SK-N-SH (cell line): ENCODE results near the gene DNPH1. TPM values are rescaled to one million over a fixed set of nuclear protein-coding genes. Genes with fewer than 3 reads are reported as not detected.

Experiments used
- CTCF ChIA-PET: fragments of 300-600, 350-600 bp; formaldehyde crosslinking; extraction: SDS; loops from one replicate; lab custom pipeline; 2021; lab: Yijun Ruan, JAX
- POLR2A ChIA-PET: fragments of 350-600 bp; sonication (Branson Sonifier 250); formaldehyde crosslinking; extraction: SDS; loops from one replicate; lab custom pipeline; 2020; ENCODE audit warnings: antibody characterized with exemption, inconsistent platforms; lab: Yijun Ruan, JAX
- DNase-seq: peaks from one replicate; pipeline ENCODE4 v3.0.0; 2012
- H2AFZ ChIP-seq: fragments of 200-600 bp; sonication (generic); 2 replicates; pipeline ENCODE4 v1.8.1; 2016; ENCODE audit warnings: antibody characterized with exemption, mild to moderate bottlenecking, low read depth
- H3F3A ChIP-seq: fragments of 200-600 bp; sonication (generic); replicated peaks from 2 replicates; pipeline ENCODE3; 2016; ENCODE audit warnings: antibody characterized with exemption, mild to moderate bottlenecking; ENCODE audit not compliant: insufficient read depth
- H3K27ac ChIP-seq, 2 experiments: fragments of 200-500 bp in 1 of 2; fragments of 200-600 bp in 1 of 2; sonication (Bioruptor generic) in 1 of 2; sonication (generic), shearing (Covaris generic) in 1 of 2; 2 replicates each; pipeline versions ENCODE4 v1.5.1 to v1.6.1; 2014 to 2016; ENCODE audit warnings: low read depth in 2 of 2, inconsistent platforms in 1 of 2, low read length in 1 of 2, mild to moderate bottlenecking in 1 of 2, mixed read lengths in 1 of 2
- H3K27me3 ChIP-seq: fragments of 200-600 bp; sonication (generic), shearing (Covaris generic); 2 replicates; pipeline ENCODE4 v1.6.1; 2016; ENCODE audit warnings: mixed run types; ENCODE audit not compliant: insufficient read depth
- H3K36me3 ChIP-seq, 2 experiments: fragments of 200-500 bp in 1 of 2; fragments of 200-600 bp in 1 of 2; sonication (Bioruptor generic) in 1 of 2; sonication (generic) in 1 of 2; replicated peaks in 1 of 2; 2 replicates each; pipeline versions ENCODE3 to v1.5.1; 2014 to 2016; ENCODE audit warnings: low read length in 1 of 2, mild to moderate bottlenecking in 1 of 2; ENCODE audit not compliant: insufficient read depth in 2 of 2, control insufficient read depth in 1 of 2
- H3K4me1 ChIP-seq, 2 experiments: fragments of 200-500 bp in 1 of 2; fragments of 200-600 bp in 1 of 2; sonication (Bioruptor generic) in 1 of 2; sonication (generic), shearing (Covaris generic) in 1 of 2; 2 replicates each; pipeline versions ENCODE4 v1.5.1 to v1.6.1; 2014 to 2016; ENCODE audit warnings: low read depth in 1 of 2, low read length in 1 of 2, mixed run types in 1 of 2; ENCODE audit not compliant: insufficient read depth in 2 of 2, control insufficient read depth in 1 of 2
- H3K4me2 ChIP-seq: fragments of 200-600 bp; sonication (generic), shearing (Covaris generic); 2 replicates; pipeline ENCODE4 v1.6.1; 2017; ENCODE audit warnings: mixed run types
- H3K4me3 ChIP-seq, 2 experiments: fragments of 200-500 bp in 1 of 2; fragments of 200-600 bp in 1 of 2; sonication (Bioruptor generic) in 1 of 2; sonication (generic), shearing (Covaris generic) in 1 of 2; 2 replicates each; pipeline versions ENCODE4 v1.5.1 to v1.8.1; 2014 to 2016; ENCODE audit warnings: low read depth in 2 of 2, inconsistent platforms in 1 of 2, low read length in 1 of 2, mild to moderate bottlenecking in 1 of 2, mixed read lengths in 1 of 2, moderate library complexity in 1 of 2
- H3K79me2 ChIP-seq: fragments of 200-600 bp; sonication (generic); 2 replicates; pipeline ENCODE4 v1.8.1; 2017; ENCODE audit warnings: mild to moderate bottlenecking; ENCODE audit not compliant: insufficient read depth
- H3K9ac ChIP-seq: fragments of 200-600 bp; sonication (generic); 2 replicates; pipeline ENCODE4 v1.6.1; 2017; ENCODE audit warnings: mixed run types
- H3K9me2 ChIP-seq: fragments of 200-600 bp; sonication (generic); 2 replicates; pipeline ENCODE4 v1.6.1; 2017; ENCODE audit warnings: mixed run types
- H3K9me3 ChIP-seq: fragments of 200-600 bp; sonication (generic); 2 replicates; pipeline ENCODE4 v1.6.1; 2017; ENCODE audit warnings: mixed run types, mild to moderate bottlenecking, moderate library complexity
- H4K20me1 ChIP-seq: fragments of 200-600 bp; sonication (generic); 2 replicates; pipeline ENCODE4 v1.6.1; 2017; ENCODE audit warnings: mild to moderate bottlenecking, mixed run types; ENCODE audit not compliant: insufficient read depth
- CHD2 ChIP-seq: fragments of 150-350 bp; IDR thresholded peaks from 2 replicates; pipeline ENCODE4 v1.6.1; 2018; ENCODE audit warnings: low read length; ENCODE audit not compliant: partially characterized antibody
- EP300 ChIP-seq, 2 experiments: IDR thresholded peaks; 2 replicates each; pipeline versions ENCODE4 v1.4.0 to v1.6.1; 2012; ENCODE audit warnings: borderline replicate concordance in 1 of 2, low read depth in 1 of 2, low read length in 1 of 2
- EZH2phosphoT487 ChIP-seq: fragments of 200-600 bp; sonication (generic); IDR thresholded peaks from 2 replicates; pipeline ENCODE4 v1.6.1; 2017; ENCODE audit warnings: low read depth, mixed run types, mild to moderate bottlenecking, antibody characterized with exemption, moderate library complexity, borderline replicate concordance
- FOXJ3 ChIP-seq: sonication (generic); formaldehyde crosslinking; IDR thresholded peaks from 2 replicates; pipeline ENCODE4 v1.5.1; 2020; ENCODE audit warnings: mild to moderate bottlenecking, missing genetic modification reagents
- FOXM1 ChIP-seq: IDR thresholded peaks from 2 replicates; pipeline ENCODE4 v1.4.0; 2012; ENCODE audit warnings: low read depth, mild to moderate bottlenecking
- GABPA ChIP-seq: IDR thresholded peaks from 2 replicates; pipeline ENCODE4 v1.4.0; 2012; ENCODE audit warnings: low read depth, mild to moderate bottlenecking
- GATA2 ChIP-seq: sonication (generic); formaldehyde crosslinking; IDR thresholded peaks from 2 replicates; pipeline ENCODE4 v1.5.0; 2020; ENCODE audit warnings: mild to moderate bottlenecking, missing genetic modification reagents
- JUND ChIP-seq: IDR thresholded peaks from 2 replicates; pipeline ENCODE4 v1.4.0; 2012
- MAX ChIP-seq: IDR thresholded peaks from 2 replicates; pipeline ENCODE4 v1.4.0; 2012; ENCODE audit warnings: low read depth
- MEF2A ChIP-seq: IDR thresholded peaks from 2 replicates; pipeline ENCODE4 v1.4.0; 2012; ENCODE audit warnings: low read depth, borderline replicate concordance
- MXI1 ChIP-seq: IDR thresholded peaks from 2 replicates; pipeline ENCODE4 v1.6.1; 2012; ENCODE audit warnings: mild to moderate bottlenecking, low read depth, low read length, improper control_type of control experiment
- NFIC ChIP-seq: IDR thresholded peaks from 2 replicates; pipeline ENCODE4 v1.4.0; 2012; ENCODE audit warnings: borderline replicate concordance
- RCOR1 ChIP-seq: fragments of 150-350 bp; IDR thresholded peaks from 2 replicates; pipeline ENCODE4 v1.6.1; 2017; ENCODE audit warnings: antibody characterized with exemption, low read length
- RXRA ChIP-seq: IDR thresholded peaks from 2 replicates; pipeline ENCODE4 v1.4.0; 2012; ENCODE audit warnings: low read depth, mild to moderate bottlenecking, borderline replicate concordance
- SIN3A ChIP-seq: IDR thresholded peaks from 2 replicates; pipeline ENCODE4 v1.6.1; 2012; ENCODE audit warnings: low read depth, mild to moderate bottlenecking, low read length, moderate library complexity, borderline replicate concordance
- SMC3 ChIP-seq: IDR thresholded peaks from 2 replicates; pipeline ENCODE4 v1.6.1; 2012; ENCODE audit warnings: low read depth, low read length, improper control_type of control experiment
- TEAD4 ChIP-seq: IDR thresholded peaks from 2 replicates; pipeline ENCODE4 v1.4.0; 2012; ENCODE audit warnings: mild to moderate bottlenecking, borderline replicate concordance; ENCODE audit not compliant: insufficient read depth
- USF1 ChIP-seq: IDR thresholded peaks from 2 replicates; pipeline ENCODE4 v1.4.0; 2012; ENCODE audit warnings: low read depth, borderline replicate concordance
- USF2 ChIP-seq: fragments of 150-350 bp; IDR thresholded peaks from 2 replicates; pipeline ENCODE4 v1.6.1; 2017; ENCODE audit warnings: antibody characterized with exemption, low read length, low read depth, borderline replicate concordance
- YY1 ChIP-seq: IDR thresholded peaks from 2 replicates; pipeline ENCODE4 v1.4.0; 2012; ENCODE audit warnings: low read depth, mild to moderate bottlenecking
- WGBS: methylation state at CpG from one replicate; pipeline ENCODE4 v1.1.6; 2017; ENCODE audit warnings: low lambda C conversion rate; 5-methylcytosine and 5-hydroxymethylcytosine counted together
- polyA plus RNA-seq, 3 experiments: library from polyadenylated mRNA; depleted of rRNA; stranded (reverse); fragments of >200 nt; gene quantifications; 2 replicates each; pipeline ENCODE4 v1.2.3, GENCODE V29; 2012

Gene DNPH1
- polyA plus RNA-seq, 1 of the 3 experiments (the other 2 are of a cell fraction), result 287 TPM

DNA sequence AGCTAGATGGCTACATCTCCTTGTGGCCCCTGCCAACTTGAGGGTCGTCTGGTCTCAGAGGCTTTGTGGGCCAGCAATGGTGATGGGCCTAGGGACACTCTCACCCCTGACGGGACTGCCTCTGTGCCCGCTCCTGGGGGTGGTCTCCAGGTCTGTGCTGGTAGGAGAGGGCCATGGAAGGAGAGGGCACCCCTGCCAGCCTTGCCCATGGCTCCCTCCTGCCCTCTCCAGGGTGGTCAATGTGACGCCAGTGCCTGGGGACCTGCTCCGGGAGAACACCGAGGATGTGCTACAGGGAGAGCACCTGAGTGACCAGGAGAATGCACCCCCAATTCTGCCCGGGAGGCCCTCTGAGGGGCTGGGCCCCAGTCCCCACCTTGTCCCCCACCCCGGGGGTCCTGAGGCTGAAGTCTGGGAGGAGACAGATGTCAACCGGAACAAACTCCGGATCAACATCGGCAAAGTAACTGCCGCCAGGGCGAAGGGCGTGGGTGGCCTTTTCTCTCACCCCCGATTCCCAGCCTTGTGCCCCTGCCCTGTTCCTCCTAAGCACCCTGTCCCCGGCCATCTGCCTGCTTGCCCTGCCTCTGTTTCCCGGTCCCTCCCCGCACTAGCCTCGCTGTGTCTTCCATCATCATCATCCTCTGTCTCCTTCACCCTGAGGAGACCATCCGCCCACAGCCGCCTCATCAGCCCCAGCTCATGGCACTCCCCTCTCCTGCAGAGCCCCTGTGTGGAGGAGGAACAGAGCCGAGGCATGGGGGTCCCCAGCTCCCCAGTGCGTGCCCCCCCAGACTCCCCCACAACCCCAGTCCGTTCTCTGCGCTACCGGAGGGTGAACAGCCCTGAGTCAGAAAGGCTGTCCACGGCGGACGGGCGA is 29.8 kb upstream of the DNPH1 start:
- CTCF ChIA-PET, result interaction anchor here (1.5 kb wide), 1 partner anchor 30 kb away, joined by 5 read pairs; the partner anchor contains the start of gene DNPH1

GRCh38 chr6:43258180-43258579 is 28.9 kb upstream of the DNPH1 start:
- Histone ChIP-seq H3K9me3 (no peaks in the 10 kb centered on the region), H3K4me3 (no peak overlapping the region), H3K36me3 (no peaks in the 10 kb centered on the region), H3K4me1 (no peaks in the 10 kb centered on the region), H3K79me2 (no peaks in the 10 kb centered on the region), H3K27me3 (no peaks in the 10 kb centered on the region), H3F3A (no peaks in the 10 kb centered on the region), H3K4me2 (no peak overlapping the region), H4K20me1 (no peaks in the 10 kb centered on the region), H3K9ac (no peak overlapping the region), H3K27ac (no peak overlapping the region), H2AFZ (no peak overlapping the region), H3K9me2 (no peaks in the 10 kb centered on the region)
- WGBS, result 39% methylated on average over 4 of the region's 4 CpGs
- POLR2A ChIA-PET, result no interaction called here
- CTCF ChIA-PET, result interaction anchor here (1.5 kb wide), 1 partner anchor 29 kb away, joined by 5 read pairs; the partner anchor contains the start of gene DNPH1
- DNase-seq, result no peak
- TF ChIP-seq FOXM1, result no peak
- no peak for TF ChIP-seq USF1
- TF ChIP-seq USF2, result no peak
- TF ChIP-seq SMC3, result no peak
- TF ChIP-seq MEF2A, result no peak
- TF ChIP-seq MXI1, result no peak
- TF ChIP-seq EZH2phosphoT487, result no peak
- TF ChIP-seq YY1, result no peak
- no peak for TF ChIP-seq NFIC
- no peak for TF ChIP-seq FOXJ3 (CRISPR knock-in tag)
- no peak for TF ChIP-seq RXRA
- TF ChIP-seq EP300 (IDR thresholded peaks at IDR 0.05; ENCODE audit: borderline replicate concordance in 1 of 2, low read depth in 1 of 2, low read length in 1 of 2), result no peak

More for the DNA sequence above, 29.8 kb upstream of the DNPH1 start:
- H3K9me3 ChIP-seq, result no peaks in the 10 kb centered on the region
- TF ChIP-seq GABPA (no peak), NFIC (no peak), EP300 (IDR thresholded peaks at IDR 0.05; ENCODE audit: borderline replicate concordance in 1 of 2, low read depth in 1 of 2, low read length in 1 of 2) (no peak), GATA2 (CRISPR knock-in tag) (no peak), EZH2phosphoT487 (no peak), SIN3A (no peak), CHD2 (no peak), MAX (no peak), USF1 (no peak), RXRA (no peak), YY1 (no peak), USF2 (no peak), FOXM1 (no peak), RCOR1 (no peak), JUND (no peak), TEAD4 (no peak)
- H3K27me3 ChIP-seq, result no peaks in the 10 kb centered on the region
- H3K4me1 ChIP-seq, result no peaks in the 10 kb centered on the region
- no peak for DNase-seq
- no peaks in the 10 kb centered on the region for H3K36me3 ChIP-seq
- no peak overlapping the region for H3K9ac ChIP-seq
- H3K4me3 ChIP-seq, result no peak overlapping the region
- 86% methylated on average over 20 of the region's 30 CpGs for WGBS
- H3K79me2 ChIP-seq, result no peaks in the 10 kb centered on the region
- H2AFZ ChIP-seq, result no peak overlapping the region
- H3K4me2 ChIP-seq, result no peak overlapping the region
- H3K27ac ChIP-seq, result no peak overlapping the region
- no peaks in the 10 kb centered on the region for H3F3A ChIP-seq
- H3K9me2 ChIP-seq, result no peaks in the 10 kb centered on the region
- H4K20me1 ChIP-seq, result no peaks in the 10 kb centered on the region
- POLR2A ChIA-PET, result interaction anchor here (1.3 kb wide), 1 partner anchor 9 kb away, joined by 3 read pairs; no protein-coding TSS in a partner anchor
